ENCODE measurements around the gene POU3F3.

DNA sequence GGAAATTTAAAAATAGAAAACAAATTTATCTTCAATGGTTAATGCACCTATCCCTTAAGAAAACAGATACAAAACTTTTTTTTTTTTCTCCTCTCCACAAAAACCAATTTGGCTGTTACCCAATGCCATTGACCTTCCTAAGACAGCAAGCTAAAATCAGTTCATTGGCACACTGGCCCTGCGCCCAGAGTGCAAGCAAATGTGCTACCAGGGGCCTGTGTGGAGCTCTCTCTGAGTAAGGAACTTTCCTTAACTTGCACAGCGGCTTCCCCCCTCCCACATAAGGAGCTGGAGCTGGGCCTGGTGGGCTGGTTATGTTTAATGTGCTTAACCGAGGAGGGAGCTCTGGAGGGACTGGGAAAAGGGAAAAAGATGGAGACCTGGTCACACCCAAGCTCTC, 17.6 kb upstream of the POU3F3 start:
- TF ChIP-seq, protein P1, sequence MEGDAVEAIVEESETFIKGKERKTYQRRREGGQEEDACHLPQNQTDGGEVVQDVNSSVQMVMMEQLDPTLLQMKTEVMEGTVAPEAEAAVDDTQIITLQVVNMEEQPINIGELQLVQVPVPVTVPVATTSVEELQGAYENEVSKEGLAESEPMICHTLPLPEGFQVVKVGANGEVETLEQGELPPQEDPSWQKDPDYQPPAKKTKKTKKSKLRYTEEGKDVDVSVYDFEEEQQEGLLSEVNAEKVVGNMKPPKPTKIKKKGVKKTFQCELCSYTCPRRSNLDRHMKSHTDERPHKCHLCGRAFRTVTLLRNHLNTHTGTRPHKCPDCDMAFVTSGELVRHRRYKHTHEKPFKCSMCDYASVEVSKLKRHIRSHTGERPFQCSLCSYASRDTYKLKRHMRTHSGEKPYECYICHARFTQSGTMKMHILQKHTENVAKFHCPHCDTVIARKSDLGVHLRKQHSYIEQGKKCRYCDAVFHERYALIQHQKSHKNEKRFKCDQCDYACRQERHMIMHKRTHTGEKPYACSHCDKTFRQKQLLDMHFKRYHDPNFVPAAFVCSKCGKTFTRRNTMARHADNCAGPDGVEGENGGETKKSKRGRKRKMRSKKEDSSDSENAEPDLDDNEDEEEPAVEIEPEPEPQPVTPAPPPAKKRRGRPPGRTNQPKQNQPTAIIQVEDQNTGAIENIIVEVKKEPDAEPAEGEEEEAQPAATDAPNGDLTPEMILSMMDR (conservative IDR thresholded peaks at IDR 0.05; ENCODE audit: low read length): no peak
- TF ChIP-seq EZH2phosphoT487 (IDR thresholded peaks at IDR 0.05; ENCODE audit: borderline replicate concordance): no peak
